OCI-LY7 (cell line): ENCODE measurements around the gene SORD. TPM values are rescaled to one million over a fixed set of nuclear protein-coding genes. Genes with fewer than 3 reads are reported as not detected.

Source experiments
- BruUV-seq: library from RNA; stranded (reverse); fragments of 400-500 nt; replicated peaks from 2 replicates; lab custom pipeline; 2021; lab: Mats Ljungman, UMichigan
- CTCF ChIA-PET: fragments of 300-600 bp; sonication (Branson Sonifier 250); formaldehyde crosslinking; loops from one replicate; lab custom pipeline; 2022; ENCODE audit warnings: antibody characterized with exemption; ENCODE audit not compliant: unreplicated experiment; lab: Charles Lee
- POLR2A ChIA-PET: fragments of 300-600 bp; sonication (Branson Sonifier 250); formaldehyde crosslinking; loops from one replicate; lab custom pipeline; 2022; ENCODE audit warnings: antibody characterized with exemption; lab: Charles Lee
- DNase-seq: peaks from one replicate; pipeline ENCODE4 v3.0.0-alpha.2; 2015; ENCODE audit warnings: low spot score
- H2AFZ ChIP-seq: fragments of 200-600 bp; sonication (generic), shearing (Covaris generic); 2 replicates; pipeline ENCODE4 v1.6.1; 2014; ENCODE audit warnings: mild to moderate bottlenecking, antibody characterized with exemption, low read length, moderate library complexity
- H3K27ac ChIP-seq: fragments of 200-600 bp; sonication (generic); 2 replicates; pipeline ENCODE4 v1.5.1; 2014; ENCODE audit warnings: mixed run types, low read depth, mild to moderate bottlenecking, moderate library complexity, low read length, inconsistent platforms; ENCODE audit not compliant: poor library complexity, severe bottlenecking
- H3K36me3 ChIP-seq: fragments of 200-600 bp; sonication (generic); 2 replicates; pipeline ENCODE4 v1.6.1; 2014; ENCODE audit warnings: mild to moderate bottlenecking, antibody characterized with exemption, low read length, moderate library complexity, mixed read lengths; ENCODE audit not compliant: insufficient read depth
- H3K4me1 ChIP-seq: fragments of 200-600 bp; sonication (generic); 2 replicates; pipeline ENCODE4 v1.5.1; 2014; ENCODE audit warnings: mild to moderate bottlenecking, low read length; ENCODE audit not compliant: insufficient read depth, poor library complexity, severe bottlenecking
- H3K4me2 ChIP-seq: fragments of 200-600 bp; sonication (generic); 2 replicates; pipeline ENCODE4 v1.6.1; 2014; ENCODE audit warnings: mild to moderate bottlenecking, low read length
- H3K4me3 ChIP-seq: fragments of 200-600 bp; sonication (generic); 2 replicates; pipeline ENCODE4 v1.5.1; 2014; ENCODE audit warnings: mild to moderate bottlenecking, low read depth, low read length; ENCODE audit not compliant: poor library complexity, severe bottlenecking
- H3K79me2 ChIP-seq: fragments of 200-600 bp; sonication (generic); 2 replicates; pipeline ENCODE4 v1.6.1; 2016; ENCODE audit warnings: low read depth, mild to moderate bottlenecking, low read length, moderate library complexity, mixed read lengths; ENCODE audit not compliant: insufficient read depth
- H3K9me2 ChIP-seq: fragments of 200-600 bp; sonication (generic); 2 replicates; pipeline ENCODE4 v1.6.1; 2016; ENCODE audit warnings: mild to moderate bottlenecking, low read length, mixed read lengths; ENCODE audit not compliant: insufficient read depth
- H3K9me3 ChIP-seq: fragments of 200-600 bp; sonication (generic); 2 replicates; pipeline ENCODE4 v1.6.1; 2014; ENCODE audit warnings: mild to moderate bottlenecking, mixed run types, low read length, mixed read lengths
- H4K20me1 ChIP-seq: fragments of 200-600 bp; sonication (generic); 2 replicates; pipeline ENCODE4 v1.6.1; 2014; ENCODE audit warnings: mild to moderate bottlenecking, antibody characterized with exemption, low read length, moderate library complexity, mixed read lengths; ENCODE audit not compliant: insufficient read depth
- EZH2phosphoT487 ChIP-seq: fragments of 200-600 bp; sonication (generic); IDR thresholded peaks from 2 replicates; pipeline ENCODE4 v1.6.1; 2018; ENCODE audit warnings: low read depth, borderline replicate concordance, mild to moderate bottlenecking, mixed run types, antibody characterized with exemption, low read length, moderate library complexity, mixed read lengths
- intact Hi-C: fragments of 100-400 bp; cut with micrococcal nuclease; formaldehyde crosslinking; loops from one replicate; pipeline ENCODE4 v1.10.0; 2022; ENCODE audit not compliant: unreplicated experiment
- total RNA-seq, 2 experiments: library from RNA; depleted of rRNA in 1 of 2; stranded (reverse); fragments of >200 nt in 1 of 2; shearing (Covaris generic) in 1 of 2; gene quantifications; 2 replicates each; pipeline ENCODE4 v1.2.3, GENCODE V29; 2014 to 2022
- TF ChIP-seq, protein P1 (sequence below): fragments of 200-600 bp; sonication (generic); conservative IDR thresholded peaks from 2 replicates; pipeline ENCODE4 v1.5.1; 2014; ENCODE audit warnings: mild to moderate bottlenecking, antibody characterized with exemption, low read length, moderate library complexity, mixed read lengths

SORD gene
- total RNA-seq, 2 experiments from 2014 or later, result 10.4 to 17.8 TPM

DNA sequence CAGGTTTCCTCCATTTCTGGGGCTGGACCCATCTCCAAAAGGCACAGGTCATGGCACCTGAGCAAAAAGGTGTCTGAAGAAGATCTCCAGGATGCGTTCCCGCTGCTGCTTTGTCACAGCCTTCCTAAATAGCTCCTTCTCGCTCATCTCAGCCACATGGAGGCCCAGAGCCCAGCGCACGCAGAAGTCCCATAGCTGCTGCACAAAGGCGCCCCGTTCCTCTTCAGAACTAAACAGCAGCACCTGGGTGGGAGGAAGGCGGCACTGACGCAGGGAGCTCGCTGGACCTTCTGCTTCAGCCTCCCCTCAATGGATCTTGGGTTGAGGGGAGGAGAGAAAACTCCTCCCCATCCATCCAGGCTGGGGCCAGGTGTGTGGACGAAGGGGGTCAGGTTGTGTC lies 82.6 kb downstream of the SORD start:
- H3K9me3 ChIP-seq, result no peaks in the 10 kb centered on the region
- POLR2A ChIA-PET, result no interaction called here
- H3K27ac ChIP-seq, result no peak overlapping the region
- H2AFZ ChIP-seq, result no peak overlapping the region
- no peaks in the 10 kb centered on the region for H3K4me1 ChIP-seq
- CTCF ChIA-PET, result no interaction called here
- no peaks in the 10 kb centered on the region for H3K9me2 ChIP-seq
- H3K4me2 ChIP-seq, result no peak overlapping the region
- no peaks in the 10 kb centered on the region for H4K20me1 ChIP-seq
- no peaks in the 10 kb centered on the region for H3K79me2 ChIP-seq
- intact Hi-C loops, result no loop called here
- no peak for DNase-seq
- H3K4me3 ChIP-seq, result no peak overlapping the region
- no peak for TF ChIP-seq EZH2phosphoT487
- TF ChIP-seq, protein P1, sequence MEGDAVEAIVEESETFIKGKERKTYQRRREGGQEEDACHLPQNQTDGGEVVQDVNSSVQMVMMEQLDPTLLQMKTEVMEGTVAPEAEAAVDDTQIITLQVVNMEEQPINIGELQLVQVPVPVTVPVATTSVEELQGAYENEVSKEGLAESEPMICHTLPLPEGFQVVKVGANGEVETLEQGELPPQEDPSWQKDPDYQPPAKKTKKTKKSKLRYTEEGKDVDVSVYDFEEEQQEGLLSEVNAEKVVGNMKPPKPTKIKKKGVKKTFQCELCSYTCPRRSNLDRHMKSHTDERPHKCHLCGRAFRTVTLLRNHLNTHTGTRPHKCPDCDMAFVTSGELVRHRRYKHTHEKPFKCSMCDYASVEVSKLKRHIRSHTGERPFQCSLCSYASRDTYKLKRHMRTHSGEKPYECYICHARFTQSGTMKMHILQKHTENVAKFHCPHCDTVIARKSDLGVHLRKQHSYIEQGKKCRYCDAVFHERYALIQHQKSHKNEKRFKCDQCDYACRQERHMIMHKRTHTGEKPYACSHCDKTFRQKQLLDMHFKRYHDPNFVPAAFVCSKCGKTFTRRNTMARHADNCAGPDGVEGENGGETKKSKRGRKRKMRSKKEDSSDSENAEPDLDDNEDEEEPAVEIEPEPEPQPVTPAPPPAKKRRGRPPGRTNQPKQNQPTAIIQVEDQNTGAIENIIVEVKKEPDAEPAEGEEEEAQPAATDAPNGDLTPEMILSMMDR, result no peak
- no TSS peak for BruUV-seq
- no peaks in the 10 kb centered on the region for H3K36me3 ChIP-seq

DNA sequence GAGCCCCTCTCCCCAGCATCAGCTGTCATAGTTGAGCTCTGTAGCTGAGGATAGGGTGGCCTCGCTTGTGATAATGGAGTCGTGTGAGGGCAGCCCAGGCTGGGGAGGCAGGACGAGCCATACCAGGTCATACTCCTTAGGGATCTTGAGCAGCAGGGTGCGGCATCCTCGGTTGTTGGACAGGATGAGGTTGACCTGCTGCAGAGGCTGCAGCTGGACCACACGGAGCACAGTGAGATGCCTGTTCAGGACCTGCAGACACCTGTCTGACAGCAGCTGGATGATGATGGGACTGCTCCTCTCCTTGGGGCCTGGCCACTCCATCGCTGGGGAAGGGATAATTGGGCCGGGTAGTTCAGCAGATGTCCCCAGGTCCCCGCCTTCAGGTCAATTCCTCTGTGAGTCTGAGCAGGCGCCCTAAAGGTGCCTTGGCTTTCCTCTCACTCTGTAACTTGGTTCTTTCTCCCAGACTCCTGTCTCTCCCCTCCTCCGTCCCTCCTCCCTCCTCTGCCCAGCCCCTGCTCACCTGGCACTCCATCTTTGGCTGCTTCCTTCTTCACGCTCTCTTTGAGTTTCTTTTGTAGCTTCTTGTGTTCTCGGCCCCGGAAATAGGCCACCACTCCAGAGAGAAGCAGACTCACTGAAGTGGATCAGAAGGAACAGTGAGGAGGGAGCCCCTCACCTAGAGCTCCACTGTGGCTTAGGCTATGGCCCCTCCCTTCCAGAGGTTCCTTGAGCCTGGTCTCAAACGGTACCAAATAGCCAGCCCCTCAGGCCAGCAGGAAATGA lies 83.2 kb downstream of the SORD start:
- Histone ChIP-seq H3K36me3 (no peaks in the 10 kb centered on the region), H3K9me3 (no peaks in the 10 kb centered on the region), H3K27ac (no peak overlapping the region), H3K9me2 (no peaks in the 10 kb centered on the region), H3K4me3 (no peak overlapping the region), H3K4me1 (no peaks in the 10 kb centered on the region), H3K4me2 (no peak overlapping the region), H2AFZ (no peak overlapping the region), H3K79me2 (no peaks in the 10 kb centered on the region), H4K20me1 (no peaks in the 10 kb centered on the region)
- no peak for DNase-seq
- ChIA-PET POLR2A (no interaction called here), CTCF (no interaction called here)
- no peak for TF ChIP-seq EZH2phosphoT487
- TF ChIP-seq, protein P1, result no peak
- no TSS peak for BruUV-seq
- intact Hi-C loops, result no loop called here

DNA sequence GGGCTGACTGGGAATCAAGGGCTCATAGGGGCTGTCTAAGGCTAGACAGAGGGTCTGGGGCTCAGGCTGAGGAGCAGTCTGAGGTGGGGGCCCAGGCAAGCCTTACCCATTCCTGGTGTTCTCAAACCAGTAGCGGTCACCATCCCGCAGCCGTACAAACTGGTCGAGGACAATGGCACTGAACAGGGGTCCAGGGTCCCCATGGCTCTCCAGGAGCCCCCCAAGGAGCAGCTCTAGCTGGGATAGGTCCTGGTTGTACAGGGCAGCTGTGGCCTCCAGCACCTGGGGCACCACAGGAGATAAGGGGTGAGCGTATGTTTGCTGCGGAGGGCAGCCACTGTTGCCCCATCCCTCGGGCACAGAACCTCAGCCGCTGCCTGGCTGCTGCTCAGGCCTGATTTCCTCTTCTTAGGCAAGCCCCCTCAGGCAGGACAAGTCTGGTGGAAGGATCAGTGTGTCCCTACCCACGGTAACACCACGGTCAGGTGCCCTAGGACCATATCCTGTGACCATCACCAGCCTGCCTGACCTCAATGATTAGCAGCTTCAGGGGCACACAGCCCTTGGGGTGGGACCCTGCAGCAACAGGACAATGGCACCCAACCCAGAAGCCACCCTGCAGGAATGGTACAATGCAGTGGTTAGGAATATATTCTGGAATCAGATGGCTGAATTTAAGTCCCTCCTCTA lies 85.1 kb downstream of the SORD start:
- Histone ChIP-seq H3K27ac (no peak overlapping the region), H2AFZ (no peak overlapping the region), H3K79me2 (no peaks in the 10 kb centered on the region), H3K4me1 (no peaks in the 10 kb centered on the region), H3K9me2 (no peaks in the 10 kb centered on the region), H3K4me3 (no peak overlapping the region), H3K36me3 (no peaks in the 10 kb centered on the region), H3K4me2 (no peak overlapping the region), H3K9me3 (no peaks in the 10 kb centered on the region), H4K20me1 (no peaks in the 10 kb centered on the region)
- DNase-seq, result no peak
- TF ChIP-seq EZH2phosphoT487, result no peak
- TF ChIP-seq, protein P1, result no peak
- POLR2A ChIA-PET, result interaction anchor here (1.2 kb wide), 1 partner anchor 90 kb away, joined by 3 read pairs; no protein-coding TSS in a partner anchor
- no TSS peak for BruUV-seq
- intact Hi-C loops, result no loop called here
- CTCF ChIA-PET, result no interaction called here
